Astrocyte (in vitro differentiated cells and primary cell): ENCODE results near the gene SPOCK3. TPM values are rescaled to one million over a fixed set of nuclear protein-coding genes. Genes with fewer than 3 reads are reported as not detected.

Experiments
- DNase-seq: peaks from one replicate; pipeline ENCODE4 v3.0.0-alpha.2; 2010; ENCODE audit warnings: low read depth
- FAIRE-seq: peaks from 2 replicates; lab custom pipeline; 2011; peaks lifted over from hg19 to GRCh38; lab: Jason Lieb, UNC
- H2AFZ ChIP-seq: 2 replicates; pipeline ENCODE4 v1.6.0; 2012; ENCODE audit warnings: low read depth, low read length, inconsistent platforms
- H3K27ac ChIP-seq: 2 replicates; pipeline ENCODE4 v1.5.1; 2011; ENCODE audit warnings: low read depth, low read length, inconsistent platforms
- H3K27me3 ChIP-seq: 2 replicates; pipeline ENCODE4 v1.6.0; 2011; ENCODE audit warnings: low read length, inconsistent platforms; ENCODE audit not compliant: insufficient read depth
- H3K36me3 ChIP-seq: 2 replicates; pipeline ENCODE4 v1.5.1; 2011; ENCODE audit warnings: low read length, inconsistent platforms; ENCODE audit not compliant: insufficient read depth
- H3K4me1 ChIP-seq: 2 replicates; pipeline ENCODE4 v1.5.1; 2011; ENCODE audit warnings: low read length, inconsistent platforms; ENCODE audit not compliant: insufficient read depth
- H3K4me2 ChIP-seq: 2 replicates; pipeline ENCODE4 v1.6.0; 2012; ENCODE audit warnings: low read length, inconsistent platforms
- H3K4me3 ChIP-seq: 2 replicates; pipeline ENCODE4 v1.5.1; 2011; ENCODE audit warnings: low read depth, mild to moderate bottlenecking, low read length, inconsistent platforms; ENCODE audit not compliant: insufficient read depth
- H3K79me2 ChIP-seq: 2 replicates; pipeline ENCODE4 v1.6.0; 2012; ENCODE audit warnings: mild to moderate bottlenecking, low read length, inconsistent platforms; ENCODE audit not compliant: insufficient read depth
- H3K9ac ChIP-seq: 2 replicates; pipeline ENCODE4 v1.6.0; 2012; ENCODE audit warnings: mild to moderate bottlenecking, low read length, inconsistent platforms
- H3K9me3 ChIP-seq: 2 replicates; pipeline ENCODE4 v1.5.1; 2012; ENCODE audit warnings: low read depth, mild to moderate bottlenecking, low read length, inconsistent platforms; ENCODE audit not compliant: insufficient read depth
- H4K20me1 ChIP-seq: 2 replicates; pipeline ENCODE4 v1.6.0; 2012; ENCODE audit warnings: low read length, inconsistent platforms; ENCODE audit not compliant: insufficient read depth
- H3K27ac Mint-ChIP-seq: one replicate; pipeline ENCODE4 v1.8.0; 2021; ENCODE audit warnings: mild to moderate bottlenecking, mixed read lengths; ENCODE audit not compliant: unreplicated experiment
- H3K27me3 Mint-ChIP-seq: one replicate; pipeline ENCODE4 v1.8.0; 2021; ENCODE audit warnings: low read depth, mixed read lengths; ENCODE audit not compliant: unreplicated experiment
- H3K36me3 Mint-ChIP-seq: one replicate; pipeline ENCODE4 v1.8.0; 2021; ENCODE audit warnings: low read depth, mixed read lengths; ENCODE audit not compliant: unreplicated experiment
- H3K4me1 Mint-ChIP-seq: one replicate; pipeline ENCODE4 v1.8.0; 2021; ENCODE audit warnings: low read depth, mixed read lengths; ENCODE audit not compliant: unreplicated experiment
- H3K4me3 Mint-ChIP-seq: one replicate; pipeline ENCODE4 v1.8.0; 2021; ENCODE audit warnings: mild to moderate bottlenecking, moderate library complexity, mixed read lengths; ENCODE audit not compliant: unreplicated experiment
- H3K9me3 Mint-ChIP-seq: one replicate; pipeline ENCODE4 v1.8.0; 2021; ENCODE audit warnings: mild to moderate bottlenecking, mixed read lengths; ENCODE audit not compliant: unreplicated experiment
- CTCF ChIP-seq: IDR thresholded peaks from 2 replicates; pipeline ENCODE4 v1.5.1; 2011; ENCODE audit warnings: low read depth, mild to moderate bottlenecking, inconsistent platforms, low read length, moderate library complexity; ENCODE audit not compliant: insufficient read depth
- EZH2 ChIP-seq: IDR thresholded peaks from 2 replicates; pipeline ENCODE4 v1.6.1; 2012; ENCODE audit warnings: mild to moderate bottlenecking, low read length, inconsistent platforms; ENCODE audit not compliant: insufficient read depth
- total RNA-seq: library from RNA; stranded (reverse); gene quantifications from 2 replicates; pipeline ENCODE4 v1.2.1, GENCODE V29; 2021

Gene SPOCK3
- total RNA-seq, 1 donor from 2014 or later: 0.59 TPM

- no peaks in the 10 kb centered on the region for H3K36me3 ChIP-seq
- Mint-ChIP-seq H3K9me3 (no peaks in the 10 kb centered on the region), H3K4me3 (no peak overlapping the region), H3K27me3 (no peaks in the 10 kb centered on the region), H3K4me1 (no peaks in the 10 kb centered on the region), H3K27ac (no peak overlapping the region), H3K36me3 (no peaks in the 10 kb centered on the region)
- no peaks in the 10 kb centered on the region for H3K4me1 ChIP-seq
- H3K9ac ChIP-seq: no peak overlapping the region
- no peaks in the 10 kb centered on the region for H3K9me3 ChIP-seq
- no peak overlapping the region for H3K4me3 ChIP-seq
- no peak overlapping the region for H3K27ac ChIP-seq
- DNase-seq (no peak), FAIRE-seq (no peak)
- no peak overlapping the region for H2AFZ ChIP-seq
- no peaks in the 10 kb centered on the region for H4K20me1 ChIP-seq
- no peaks in the 10 kb centered on the region for H3K27me3 ChIP-seq
- H3K79me2 ChIP-seq: no peaks in the 10 kb centered on the region
- H3K4me2 ChIP-seq: no peak overlapping the region
- TF ChIP-seq EZH2 (no peak), CTCF (no peak)
Observed at GRCh38 chr4:166733686-166734085, 500.6 kb downstream of the SPOCK3 start.

GRCh38 chr4:166726832-166727231 is 507.5 kb downstream of the SPOCK3 start:
- no peaks in the 10 kb centered on the region for H3K9me3 ChIP-seq
- no peaks in the 10 kb centered on the region for H3K79me2 ChIP-seq
- TF ChIP-seq EZH2 (no peak), CTCF (no peak)
- H3K27me3 ChIP-seq: no peaks in the 10 kb centered on the region
- no peak overlapping the region for H2AFZ ChIP-seq
- DNase-seq: no peak
- Mint-ChIP-seq H3K36me3 (no peaks in the 10 kb centered on the region), H3K4me1 (no peaks in the 10 kb centered on the region), H3K27ac (no peak overlapping the region), H3K27me3 (no peaks in the 10 kb centered on the region), H3K9me3 (no peaks in the 10 kb centered on the region), H3K4me3 (no peak overlapping the region)
- no peaks in the 10 kb centered on the region for H3K36me3 ChIP-seq
- no peak overlapping the region for H3K27ac ChIP-seq
- no peaks in the 10 kb centered on the region for H4K20me1 ChIP-seq
- no peak for FAIRE-seq
- no peak overlapping the region for H3K9ac ChIP-seq
- H3K4me2 ChIP-seq: no peak overlapping the region
- no peaks in the 10 kb centered on the region for H3K4me1 ChIP-seq
- H3K4me3 ChIP-seq: no peak overlapping the region

- Histone ChIP-seq H3K4me2 (no peak overlapping the region), H3K36me3 (no peaks in the 10 kb centered on the region), H3K9me3 (no peaks in the 10 kb centered on the region), H3K79me2 (no peaks in the 10 kb centered on the region), H4K20me1 (no peaks in the 10 kb centered on the region), H3K4me1 (no peaks in the 10 kb centered on the region), H3K27ac (no peak overlapping the region), H3K9ac (no peak overlapping the region), H2AFZ (no peak overlapping the region), H3K4me3 (no peak overlapping the region), H3K27me3 (no peaks in the 10 kb centered on the region)
- Mint-ChIP-seq H3K27me3 (no peaks in the 10 kb centered on the region), H3K27ac (no peak overlapping the region), H3K36me3 (no peaks in the 10 kb centered on the region), H3K9me3 (no peaks in the 10 kb centered on the region), H3K4me3 (no peak overlapping the region), H3K4me1 (no peaks in the 10 kb centered on the region)
- FAIRE-seq (no peak), DNase-seq (no peak)
- TF ChIP-seq EZH2 (no peak), CTCF (no peak)
Observed at GRCh38 chr4:166724369-166724768, 509.9 kb downstream of the SPOCK3 start.
